ENCODE measurements around the gene HELZ. TPM values are rescaled to one million over a fixed set of nuclear protein-coding genes. Genes with fewer than 3 reads are reported as not detected.

The HELZ gene
- total RNA-seq, 1 experiment from 2014 or later = 40.5 TPM

DNA sequence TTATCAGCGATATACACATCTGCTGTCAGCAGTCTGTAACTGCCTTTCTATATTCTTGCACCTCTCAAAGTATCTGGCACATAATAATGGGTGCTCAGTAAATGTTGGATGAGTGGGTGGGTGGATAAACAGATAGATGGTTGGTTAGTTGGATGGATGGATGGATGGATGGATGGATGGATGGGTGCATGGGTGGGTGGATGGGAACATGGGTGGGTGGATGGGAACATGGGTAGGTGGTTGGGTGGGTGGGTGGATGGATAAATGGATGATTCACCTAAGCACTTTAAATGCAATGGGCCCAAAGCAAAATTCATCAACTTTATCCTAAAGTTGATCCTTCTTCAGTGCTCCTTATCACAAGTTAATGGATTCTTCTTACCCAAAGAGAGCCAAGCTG, 48.6 kb downstream of the HELZ start:
- H3K27me3 ChIP-seq (ENCODE audit: insufficient read depth, low read length) = no peaks in the 10 kb centered on the region
- no TSS peak for BruUV-seq (replicated peaks)
- intact Hi-C loops (cut with micrococcal nuclease) = no loop called here
- H4K20me1 ChIP-seq (ENCODE audit: insufficient read depth) = no peaks in the 10 kb centered on the region
- H3K4me3 ChIP-seq (replicated peaks in 1 of 2; ENCODE audit: low read depth in 1 of 2, low read length in 2 of 2) = no peak overlapping the region
- no peaks in the 10 kb centered on the region for H3K79me2 ChIP-seq (ENCODE audit: insufficient read depth, low read length)
- H3K9me3 ChIP-seq (ENCODE audit: control insufficient read depth in 1 of 2, insufficient read depth in 1 of 2, low read depth in 1 of 2, low read length in 2 of 2) = no peaks in the 10 kb centered on the region
- H3K9ac ChIP-seq (ENCODE audit: low read length) = no peak overlapping the region
- DNase-seq (ENCODE audit: low read depth, low spot score) (no peak), ATAC-seq (no peak)
- H3K4me2 ChIP-seq (ENCODE audit: low read length) = no peak overlapping the region
- CTCF ChIA-PET = no interaction called here
- no peak overlapping the region for H2AFZ ChIP-seq (ENCODE audit: low read depth, low read length, poor library complexity, severe bottlenecking)
- H3K4me1 ChIP-seq (ENCODE audit: control insufficient read depth in 1 of 2, insufficient read depth in 2 of 2, low read length in 2 of 2) = no peaks in the 10 kb centered on the region
- POLR2A ChIA-PET = no interaction called here
- H3K36me3 ChIP-seq (ENCODE audit: control insufficient read depth in 1 of 2, insufficient read depth in 2 of 2, low read length in 2 of 2) = peaks cover 5 to 10% of the 10 kb centered on the region in 2 experiments; a peak in 3 of 4 replicates
- TF ChIP-seq, protein P1, sequence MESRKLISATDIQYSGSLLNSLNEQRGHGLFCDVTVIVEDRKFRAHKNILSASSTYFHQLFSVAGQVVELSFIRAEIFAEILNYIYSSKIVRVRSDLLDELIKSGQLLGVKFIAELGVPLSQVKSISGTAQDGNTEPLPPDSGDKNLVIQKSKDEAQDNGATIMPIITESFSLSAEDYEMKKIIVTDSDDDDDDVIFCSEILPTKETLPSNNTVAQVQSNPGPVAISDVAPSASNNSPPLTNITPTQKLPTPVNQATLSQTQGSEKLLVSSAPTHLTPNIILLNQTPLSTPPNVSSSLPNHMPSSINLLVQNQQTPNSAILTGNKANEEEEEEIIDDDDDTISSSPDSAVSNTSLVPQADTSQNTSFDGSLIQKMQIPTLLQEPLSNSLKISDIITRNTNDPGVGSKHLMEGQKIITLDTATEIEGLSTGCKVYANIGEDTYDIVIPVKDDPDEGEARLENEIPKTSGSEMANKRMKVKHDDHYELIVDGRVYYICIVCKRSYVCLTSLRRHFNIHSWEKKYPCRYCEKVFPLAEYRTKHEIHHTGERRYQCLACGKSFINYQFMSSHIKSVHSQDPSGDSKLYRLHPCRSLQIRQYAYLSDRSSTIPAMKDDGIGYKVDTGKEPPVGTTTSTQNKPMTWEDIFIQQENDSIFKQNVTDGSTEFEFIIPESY (IDR thresholded peaks at IDR 0.05; ENCODE audit: extremely low read depth, insufficient replicate concordance, low read length) = no peak
- no peak for TF ChIP-seq RAD21 (IDR thresholded peaks at IDR 0.05; ENCODE audit: low read depth)
- no peak for TF ChIP-seq JUND (IDR thresholded peaks at IDR 0.05)
- TF ChIP-seq, protein P2, sequence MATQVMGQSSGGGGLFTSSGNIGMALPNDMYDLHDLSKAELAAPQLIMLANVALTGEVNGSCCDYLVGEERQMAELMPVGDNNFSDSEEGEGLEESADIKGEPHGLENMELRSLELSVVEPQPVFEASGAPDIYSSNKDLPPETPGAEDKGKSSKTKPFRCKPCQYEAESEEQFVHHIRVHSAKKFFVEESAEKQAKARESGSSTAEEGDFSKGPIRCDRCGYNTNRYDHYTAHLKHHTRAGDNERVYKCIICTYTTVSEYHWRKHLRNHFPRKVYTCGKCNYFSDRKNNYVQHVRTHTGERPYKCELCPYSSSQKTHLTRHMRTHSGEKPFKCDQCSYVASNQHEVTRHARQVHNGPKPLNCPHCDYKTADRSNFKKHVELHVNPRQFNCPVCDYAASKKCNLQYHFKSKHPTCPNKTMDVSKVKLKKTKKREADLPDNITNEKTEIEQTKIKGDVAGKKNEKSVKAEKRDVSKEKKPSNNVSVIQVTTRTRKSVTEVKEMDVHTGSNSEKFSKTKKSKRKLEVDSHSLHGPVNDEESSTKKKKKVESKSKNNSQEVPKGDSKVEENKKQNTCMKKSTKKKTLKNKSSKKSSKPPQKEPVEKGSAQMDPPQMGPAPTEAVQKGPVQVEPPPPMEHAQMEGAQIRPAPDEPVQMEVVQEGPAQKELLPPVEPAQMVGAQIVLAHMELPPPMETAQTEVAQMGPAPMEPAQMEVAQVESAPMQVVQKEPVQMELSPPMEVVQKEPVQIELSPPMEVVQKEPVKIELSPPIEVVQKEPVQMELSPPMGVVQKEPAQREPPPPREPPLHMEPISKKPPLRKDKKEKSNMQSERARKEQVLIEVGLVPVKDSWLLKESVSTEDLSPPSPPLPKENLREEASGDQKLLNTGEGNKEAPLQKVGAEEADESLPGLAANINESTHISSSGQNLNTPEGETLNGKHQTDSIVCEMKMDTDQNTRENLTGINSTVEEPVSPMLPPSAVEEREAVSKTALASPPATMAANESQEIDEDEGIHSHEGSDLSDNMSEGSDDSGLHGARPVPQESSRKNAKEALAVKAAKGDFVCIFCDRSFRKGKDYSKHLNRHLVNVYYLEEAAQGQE (IDR thresholded peaks at IDR 0.05; ENCODE audit: low read depth) = no peak
- TF ChIP-seq SIN3A (IDR thresholded peaks at IDR 0.05; ENCODE audit: low read depth) = no peak
- TF ChIP-seq YY1 (IDR thresholded peaks at IDR 0.05; ENCODE audit: extremely low read depth, insufficient replicate concordance, low read depth, low read length) = no peak
- TF ChIP-seq, protein P3, sequence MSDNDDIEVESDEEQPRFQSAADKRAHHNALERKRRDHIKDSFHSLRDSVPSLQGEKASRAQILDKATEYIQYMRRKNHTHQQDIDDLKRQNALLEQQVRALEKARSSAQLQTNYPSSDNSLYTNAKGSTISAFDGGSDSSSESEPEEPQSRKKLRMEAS (IDR thresholded peaks at IDR 0.05) = no peak
- no peak for TF ChIP-seq POLR2A (IDR thresholded peaks at IDR 0.05; ENCODE audit: borderline replicate concordance, extremely low read depth, insufficient read depth, insufficient read length)
- TF ChIP-seq ZFX (IDR thresholded peaks at IDR 0.05) = no peak
- no peak for TF ChIP-seq CEBPB (IDR thresholded peaks at IDR 0.05; ENCODE audit: low read depth)
- TF ChIP-seq POLR2AphosphoS5 (IDR thresholded peaks at IDR 0.05; ENCODE audit: low read depth, low read length) = no peak
- TF ChIP-seq, protein P4, sequence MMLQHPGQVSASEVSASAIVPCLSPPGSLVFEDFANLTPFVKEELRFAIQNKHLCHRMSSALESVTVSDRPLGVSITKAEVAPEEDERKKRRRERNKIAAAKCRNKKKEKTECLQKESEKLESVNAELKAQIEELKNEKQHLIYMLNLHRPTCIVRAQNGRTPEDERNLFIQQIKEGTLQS (IDR thresholded peaks at IDR 0.05) = no peak
- no peak for TF ChIP-seq ELF1 (IDR thresholded peaks at IDR 0.05; ENCODE audit: borderline replicate concordance, low read depth)
- TF ChIP-seq SP1 (IDR thresholded peaks at IDR 0.05; ENCODE audit: low read depth) = no peak
- TF ChIP-seq CBX3 (IDR thresholded peaks at IDR 0.05; ENCODE audit: low read depth) = no peak
- TF ChIP-seq EGR1 (IDR thresholded peaks at IDR 0.05; ENCODE audit: low read depth) = no peak
- RAD21 ChIA-PET (ENCODE audit: low non-redundant PET in 1 of 2, low total read pairs in 2 of 2, uncharacterized antibody in 2 of 2, unreplicated experiment in 2 of 2) = no interaction called here
- H3K9me2 ChIP-seq (ENCODE audit: insufficient read depth) = no peaks in the 10 kb centered on the region
- no peak overlapping the region for H3K27ac ChIP-seq (ENCODE audit: low read depth, low read length)
